Spleen (tissue), 11 donors: ENCODE results near the gene RAPGEF4. TPM values are rescaled to one million over a fixed set of nuclear protein-coding genes. Genes with fewer than 3 reads are reported as not detected.

Source experiments
- DNase-seq: peaks from one replicate; pipeline ENCODE4 v3.0.0-alpha.2; 2020
- H3K27ac ChIP-seq, 8 donors: fragments of 200-600 bp; sonication (generic) in 7 of 8; 1 replicate in 4 of 8; 2 replicates in 4 of 8; pipeline versions ENCODE4 v1.5.0 to v1.8.0; 2016 to 2021; ENCODE audit warnings: inconsistent platforms in 4 of 8, mild to moderate bottlenecking in 4 of 8, moderate library complexity in 1 of 8
- H3K27me3 ChIP-seq, 7 donors: fragments of 200-600 bp; sonication (generic) in 6 of 7; replicated peaks in 1 of 7; 1 replicate in 4 of 7; 2 replicates in 3 of 7; pipeline versions ENCODE4 v1.5.0 to v1.8.0; 2016 to 2021; ENCODE audit warnings: inconsistent platforms in 3 of 7, mild to moderate bottlenecking in 1 of 7
- H3K36me3 ChIP-seq, 6 donors: fragments of 200-600 bp; sonication (generic) in 5 of 6; 1 replicate in 4 of 6; 2 replicates in 2 of 6; pipeline versions ENCODE4 v1.5.0 to v1.8.0; 2016 to 2021; ENCODE audit warnings: inconsistent platforms in 2 of 6
- H3K4me1 ChIP-seq, 6 donors: fragments of 200-600 bp; sonication (generic) in 5 of 6; 1 replicate in 3 of 6; 2 replicates in 3 of 6; pipeline versions ENCODE4 v1.5.0 to v1.8.0; 2016 to 2021; ENCODE audit warnings: inconsistent platforms in 3 of 6
- H3K4me3 ChIP-seq, 8 donors: fragments of 200-600 bp; sonication (generic) in 7 of 8; 1 replicate in 4 of 8; 2 replicates in 4 of 8; pipeline versions ENCODE4 v1.5.0 to v1.8.0; 2016 to 2021; ENCODE audit warnings: inconsistent platforms in 4 of 8, mild to moderate bottlenecking in 4 of 8, moderate library complexity in 2 of 8
- H3K9me3 ChIP-seq, 8 donors: fragments of 200-600 bp; sonication (generic) in 7 of 8; 1 replicate in 4 of 8; 2 replicates in 4 of 8; pipeline versions ENCODE4 v1.5.0 to v1.8.0; 2016 to 2021; ENCODE audit warnings: inconsistent platforms in 4 of 8
- POLR2A ChIP-seq, 3 donors: fragments of 450-650 bp; IDR thresholded peaks; one replicate each; pipeline ENCODE4 v1.5.1; 2017; ENCODE audit warnings: antibody characterized with exemption in 3 of 3, mild to moderate bottlenecking in 1 of 3
- POLR2AphosphoS5 ChIP-seq, 3 donors: sonication (generic); formaldehyde crosslinking; IDR thresholded peaks; one replicate each; pipeline ENCODE4 v1.5.1; 2017; ENCODE audit warnings: antibody characterized with exemption in 3 of 3
- WGBS, 5 donors: extraction: QIAGEN DNeasy Blood & Tissue Kit in 3 of 5; methylation state at CpG; one replicate each; pipeline versions ENCODE4 v1.1.5 to v1.1.7; 2013 to 2018; 5-methylcytosine and 5-hydroxymethylcytosine counted together
- intact Hi-C: fragments of 100-400 bp; cut with DNase I; formaldehyde crosslinking; loops from one replicate; pipeline ENCODE4 v1.15.0; 2023; ENCODE audit warnings: low total_unique reads
- polyA plus RNA-seq, 3 donors: library from polyadenylated mRNA; stranded (reverse); fragments of 200-250 nt; gene quantifications; one replicate each; pipeline ENCODE4 v1.2.1, GENCODE V29; 2013
- total RNA-seq, 7 donors: library from RNA; depleted of rRNA in 3 of 7; stranded (reverse); fragments of >200 nt in 3 of 7; fragmentation: NEBNext Ultra II Directional in 4 of 7; extraction: Animal tissue kit (Norgen Biotek cat#: 25700) in 4 of 7; gene quantifications; one replicate each; pipeline versions ENCODE4 v1.1.0 to v1.2.1, GENCODE V29; 2016 to 2021
- TF ChIP-seq, protein P1 (sequence below), 11 experiments: fragments of 200-600 bp in 7 of 11; fragments of 450-650 bp in 4 of 11; sonication (generic) in 4 of 11; IDR thresholded peaks in 8 of 11; conservative IDR thresholded peaks in 3 of 11; 1 replicate in 7 of 11; 2 replicates in 4 of 11; pipeline versions ENCODE4 v1.4.0 to v1.8.0; 2016 to 2021; ENCODE audit warnings: antibody characterized with exemption in 11 of 11, inconsistent platforms in 4 of 11, mild to moderate bottlenecking in 1 of 11
- donor health status: healthy with polysubstance abuse.
- donor health status: DM: no; HTN: no; CAD: no; lungs with moderate emphysema.
- donor health status: DM: no; HTN: no; CAD: no.
- donor health status: Bipolar disorder and iron deficiency.
- donor health status: healthy.
- donor health status: DM: no; HTN: no; CAD: no.
- donor health status: DM: yes; HTN: yes; CAD: no.

The RAPGEF4 gene
- total and polyA plus RNA-seq, 10 donors, result 0.52 to 11.0 (median 1.9) TPM

- Histone ChIP-seq H3K4me3 (no peak overlapping the region), H3K36me3 (no peaks in the 10 kb centered on the region), H3K9me3 (peaks cover 0 to 11% (median 1%) of the 10 kb centered on the region in 8 donors), H3K27me3 (peaks cover 0 to 4% (median 0%) of the 10 kb centered on the region in 7 donors), H3K27ac (no peak overlapping the region), H3K4me1 (no peaks in the 10 kb centered on the region)
- 84 to 98% (median 94%) methylated on average over 7 of the region's 7 CpGs for WGBS, 5 donors
- no peak for DNase-seq
- intact Hi-C loops, result no loop called here
- TF ChIP-seq POLR2A (IDR thresholded peaks at IDR 0.05) (no peak), POLR2AphosphoS5 (IDR thresholded peaks at IDR 0.05) (no peak)
- TF ChIP-seq, protein P1, sequence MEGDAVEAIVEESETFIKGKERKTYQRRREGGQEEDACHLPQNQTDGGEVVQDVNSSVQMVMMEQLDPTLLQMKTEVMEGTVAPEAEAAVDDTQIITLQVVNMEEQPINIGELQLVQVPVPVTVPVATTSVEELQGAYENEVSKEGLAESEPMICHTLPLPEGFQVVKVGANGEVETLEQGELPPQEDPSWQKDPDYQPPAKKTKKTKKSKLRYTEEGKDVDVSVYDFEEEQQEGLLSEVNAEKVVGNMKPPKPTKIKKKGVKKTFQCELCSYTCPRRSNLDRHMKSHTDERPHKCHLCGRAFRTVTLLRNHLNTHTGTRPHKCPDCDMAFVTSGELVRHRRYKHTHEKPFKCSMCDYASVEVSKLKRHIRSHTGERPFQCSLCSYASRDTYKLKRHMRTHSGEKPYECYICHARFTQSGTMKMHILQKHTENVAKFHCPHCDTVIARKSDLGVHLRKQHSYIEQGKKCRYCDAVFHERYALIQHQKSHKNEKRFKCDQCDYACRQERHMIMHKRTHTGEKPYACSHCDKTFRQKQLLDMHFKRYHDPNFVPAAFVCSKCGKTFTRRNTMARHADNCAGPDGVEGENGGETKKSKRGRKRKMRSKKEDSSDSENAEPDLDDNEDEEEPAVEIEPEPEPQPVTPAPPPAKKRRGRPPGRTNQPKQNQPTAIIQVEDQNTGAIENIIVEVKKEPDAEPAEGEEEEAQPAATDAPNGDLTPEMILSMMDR (IDR thresholded peaks at IDR 0.05 in 8 of 11, conservative IDR thresholded peaks at IDR 0.05 in 3 of 11), result no peak
Observed at GRCh38 chr2:172937884-172938712, 202.5 kb downstream of the RAPGEF4 start.

- H3K27me3 ChIP-seq, result peaks cover 0 to 4% (median 0%) of the 10 kb centered on the region in 7 donors
- intact Hi-C loops, result no loop called here
- WGBS, 5 donors, result 77 to 90% (median 84%) methylated on average over 5 of the region's 5 CpGs
- H3K4me3 ChIP-seq, result no peak overlapping the region
- no peak overlapping the region for H3K27ac ChIP-seq
- H3K36me3 ChIP-seq, result no peaks in the 10 kb centered on the region
- TF ChIP-seq POLR2AphosphoS5 (IDR thresholded peaks at IDR 0.05) (no peak), POLR2A (IDR thresholded peaks at IDR 0.05) (no peak)
- TF ChIP-seq, protein P1 (IDR thresholded peaks at IDR 0.05 in 8 of 11, conservative IDR thresholded peaks at IDR 0.05 in 3 of 11), result no peak
- H3K9me3 ChIP-seq, result peaks cover 0 to 11% (median 1%) of the 10 kb centered on the region in 8 donors
- no peak for DNase-seq
- no peaks in the 10 kb centered on the region for H3K4me1 ChIP-seq
Observed at GRCh38 chr2:172938713-172939375, 203.2 kb downstream of the RAPGEF4 start.

GRCh38 chr2:172943539-172943938 is 207.9 kb downstream of the RAPGEF4 start:
- no peak overlapping the region for H3K27ac ChIP-seq
- H3K4me3 ChIP-seq, result no peak overlapping the region
- peaks cover 0 to 11% (median 1%) of the 10 kb centered on the region in 8 donors for H3K9me3 ChIP-seq
- intact Hi-C loops, result no loop called here
- H3K27me3 ChIP-seq, result peaks cover 0 to 4% (median 0%) of the 10 kb centered on the region in 7 donors
- no peaks in the 10 kb centered on the region for H3K4me1 ChIP-seq
- H3K36me3 ChIP-seq, result no peaks in the 10 kb centered on the region
- no peak for TF ChIP-seq POLR2A (IDR thresholded peaks at IDR 0.05)
- no peak for TF ChIP-seq POLR2AphosphoS5 (IDR thresholded peaks at IDR 0.05)
- TF ChIP-seq, protein P1 (IDR thresholded peaks at IDR 0.05 in 8 of 11, conservative IDR thresholded peaks at IDR 0.05 in 3 of 11), result no peak
- no peak for DNase-seq
- WGBS, 5 donors, result 48 to 61% (median 54%) methylated on average over 3 of the region's 3 CpGs
